GM12875 (cell line): ENCODE measurements around the gene TNFRSF4.

Experiments used
- H3K4me3 ChIP-seq: one replicate; pipeline ENCODE4 v1.5.1; 2011; ENCODE audit warnings: low read depth, low read length, control low read depth
- CTCF ChIP-seq: IDR thresholded peaks from 2 replicates; pipeline ENCODE4 v1.5.1; 2011; ENCODE audit warnings: low read depth, mild to moderate bottlenecking, control low read depth, inconsistent platforms, low read length, moderate library complexity, borderline replicate concordance; ENCODE audit not compliant: insufficient read depth

Gene TNFRSF4

GRCh38 chr1:1189111-1189510 is 24.8 kb downstream of the TNFRSF4 start:
- no peak overlapping the region for H3K4me3 ChIP-seq
- no peak for TF ChIP-seq CTCF

DNA sequence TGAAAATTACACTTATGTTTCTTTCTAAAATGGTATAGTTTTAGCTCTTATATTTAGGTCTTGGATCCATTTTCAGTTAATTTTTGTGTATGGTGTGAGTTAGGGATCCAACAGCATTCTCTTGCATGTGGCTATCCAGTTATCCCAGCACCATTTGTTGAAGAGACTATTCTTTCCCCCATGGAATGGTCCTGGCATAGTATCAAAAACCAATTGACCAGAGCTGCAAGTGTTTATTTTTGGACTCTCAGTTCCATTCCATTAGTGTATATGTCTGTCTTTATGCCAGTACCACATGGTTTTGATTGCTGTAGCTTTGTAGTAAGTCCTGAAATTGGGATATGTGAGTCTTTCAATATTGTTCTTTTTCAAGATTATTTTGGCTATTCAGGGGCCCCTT is 26.0 kb downstream of the TNFRSF4 start:
- no peak overlapping the region for H3K4me3 ChIP-seq
- no peak for TF ChIP-seq CTCF

- no peak for TF ChIP-seq CTCF
- H3K4me3 ChIP-seq: no peak overlapping the region
Observed at GRCh38 chr1:1185101-1185765, 28.7 kb downstream of the TNFRSF4 start.

GRCh38 chr1:1183833-1184775 is 29.8 kb downstream of the TNFRSF4 start:
- no peak for TF ChIP-seq CTCF
- no peak overlapping the region for H3K4me3 ChIP-seq

GRCh38 chr1:1183221-1183747 is 30.7 kb downstream of the TNFRSF4 start:
- no peak overlapping the region for H3K4me3 ChIP-seq
- TF ChIP-seq CTCF: no peak

DNA sequence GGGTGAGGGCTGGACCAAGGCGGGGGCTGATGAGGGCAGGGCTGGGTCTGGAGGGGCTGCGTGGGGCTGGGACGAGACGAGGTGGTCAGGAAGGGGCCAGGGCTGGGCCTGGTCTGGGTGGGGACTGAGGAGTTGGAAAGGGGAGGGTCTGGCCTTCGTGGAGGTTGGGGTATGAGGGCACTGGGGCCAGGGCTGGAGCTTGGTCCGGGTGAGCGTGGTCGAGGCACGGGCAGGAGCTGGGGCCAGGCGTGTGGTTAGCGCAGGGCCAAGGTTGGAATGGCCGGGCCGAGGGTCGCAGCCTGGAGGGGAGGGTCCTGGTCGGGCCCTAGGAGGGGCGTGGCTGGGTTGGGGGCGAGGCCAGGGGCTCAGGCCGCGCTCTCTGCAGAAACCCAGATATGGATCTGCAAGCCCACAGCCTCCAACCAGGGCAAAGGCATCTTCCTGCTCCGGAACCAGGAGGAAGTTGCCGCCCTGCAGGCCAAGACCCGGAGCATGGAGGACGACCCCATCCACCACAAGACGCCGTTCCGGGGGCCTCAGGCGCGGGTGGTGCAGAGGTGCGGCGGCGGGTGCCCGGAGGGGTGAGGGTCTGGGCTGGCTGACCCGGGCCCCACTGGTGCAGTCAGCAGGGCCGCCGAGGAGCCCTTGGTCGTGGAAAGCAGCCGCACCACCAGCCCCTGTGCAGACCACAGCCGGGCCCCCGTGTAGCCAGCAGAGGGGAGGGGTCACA is 31.3 kb downstream of the TNFRSF4 start:
- TF ChIP-seq CTCF: no peak
- H3K4me3 ChIP-seq: no peak overlapping the region
